HUES64 (cell line): Measurements from ENCODE around the gene KCTD14.
"Not testable (repeated sequence)": the region's sequence is repeated elsewhere in the genome, so short reads cannot be mapped to it uniquely, and the experiment has no call there.

Experiments used
- H3K27ac ChIP-seq: 2 replicates; pipeline ENCODE4 v1.7.0; 2013; ENCODE audit warnings: low read depth, low read length, inconsistent platforms
- H3K27me3 ChIP-seq: 2 replicates; pipeline ENCODE4 v1.6.1; 2013; ENCODE audit warnings: mild to moderate bottlenecking, low read length; ENCODE audit not compliant: insufficient read depth
- H3K36me3 ChIP-seq: 2 replicates; pipeline ENCODE4 v1.6.1; 2013; ENCODE audit warnings: mild to moderate bottlenecking, low read length; ENCODE audit not compliant: insufficient read depth
- H3K4me1 ChIP-seq: 2 replicates; pipeline ENCODE4 v1.6.1; 2013; ENCODE audit warnings: mild to moderate bottlenecking, low read length, moderate library complexity; ENCODE audit not compliant: insufficient read depth
- H3K4me3 ChIP-seq: 2 replicates; pipeline ENCODE4 v1.5.1; 2013; ENCODE audit warnings: mild to moderate bottlenecking, low read length, moderate library complexity
- H3K9ac ChIP-seq: 2 replicates; pipeline ENCODE4 v1.6.1; 2013; ENCODE audit warnings: mild to moderate bottlenecking, low read depth, low read length
- H3K9me3 ChIP-seq: 2 replicates; pipeline ENCODE4 v1.6.1; 2013; ENCODE audit warnings: low read depth, low read length; ENCODE audit not compliant: insufficient read depth
- WGBS: fragments of 150-250, 120-280 bp; methylation state at CpG from one replicate; pipeline ENCODE4 v1.1.7; 2013; ENCODE audit warnings: missing lambda C conversion rate; 5-methylcytosine and 5-hydroxymethylcytosine counted together

The KCTD14 gene

DNA sequence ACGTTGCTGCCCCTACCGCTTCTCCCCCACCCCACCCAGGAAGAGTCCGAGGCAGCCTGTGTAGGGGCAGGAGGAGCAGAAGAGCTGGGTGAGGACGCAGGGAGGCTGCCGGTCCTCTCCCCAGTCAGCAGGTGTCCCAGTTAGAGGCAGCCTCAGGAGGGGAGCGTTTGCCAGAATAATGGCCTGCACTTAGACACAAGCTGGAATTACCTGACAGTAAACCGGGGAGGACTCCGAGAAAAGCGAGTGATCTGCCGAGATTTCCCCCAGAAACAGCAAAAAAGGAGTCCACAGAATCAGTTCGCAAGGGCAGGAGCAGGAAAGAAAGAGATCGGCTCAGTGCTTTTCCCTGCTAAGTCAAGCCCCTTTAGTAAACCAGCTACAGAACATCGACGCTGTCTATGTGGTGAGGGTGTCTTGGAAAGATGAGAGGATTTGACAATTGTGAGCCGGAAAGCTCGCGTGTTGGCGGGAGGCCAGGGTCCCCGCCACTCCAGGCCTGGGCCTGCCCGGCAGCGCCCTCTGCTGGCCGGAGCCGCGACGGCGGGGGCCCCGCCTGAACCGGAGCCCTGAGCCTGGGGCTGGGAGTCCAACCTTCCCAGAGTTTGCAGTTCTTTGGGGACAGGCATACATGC lies 22.9 kb upstream of the KCTD14 start:
- peaks cover 3% of the 10 kb centered on the region; the same call in 1 of the 2 replicates for H3K27me3 ChIP-seq
- no peak overlapping the region for H3K27ac ChIP-seq
- H3K9ac ChIP-seq, result peak overlapping the region; percentile 43; the same call in 1 of the 2 replicates
- H3K36me3 ChIP-seq, result no peaks in the 10 kb centered on the region
- H3K9me3 ChIP-seq, result no peaks in the 10 kb centered on the region
- peak overlapping the region; percentile 43 for H3K4me3 ChIP-seq
- H3K4me1 ChIP-seq, result peaks cover 12% of the 10 kb centered on the region; the same call in 1 of the 2 replicates
- 16% methylated on average over 26 of the region's 28 CpGs for WGBS

DNA sequence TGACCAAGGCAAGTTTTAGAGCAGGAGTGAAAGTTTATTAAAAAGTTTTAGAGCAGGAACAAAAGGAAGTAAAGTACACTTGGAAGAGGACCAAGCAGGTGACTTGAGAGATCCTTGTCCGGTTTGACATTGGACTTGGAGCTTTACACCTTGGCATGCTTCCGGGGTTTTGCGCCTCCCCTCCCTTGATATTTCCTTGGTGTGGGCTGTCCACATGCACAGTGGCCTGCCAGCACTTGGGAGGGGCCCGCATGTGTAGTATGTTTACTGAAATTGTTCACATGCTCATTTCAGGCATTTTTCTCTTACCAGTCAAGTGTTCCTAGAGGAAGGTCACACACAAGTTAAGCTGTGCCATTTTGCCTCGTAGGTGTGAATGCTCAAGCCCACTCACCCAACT lies 21.6 kb upstream of the KCTD14 start:
- H3K4me1 ChIP-seq, result peaks cover 7% of the 10 kb centered on the region; the same call in 1 of the 2 replicates
- WGBS, result 94% methylated on average over 5 of the region's 5 CpGs
- no peaks in the 10 kb centered on the region for H3K36me3 ChIP-seq
- H3K4me3 ChIP-seq, result no peak overlapping the region
- H3K9ac ChIP-seq, result no peak overlapping the region
- peaks cover 3% of the 10 kb centered on the region; the same call in 1 of the 2 replicates for H3K27me3 ChIP-seq
- no peaks in the 10 kb centered on the region for H3K9me3 ChIP-seq
- H3K27ac ChIP-seq, result no peak overlapping the region

DNA sequence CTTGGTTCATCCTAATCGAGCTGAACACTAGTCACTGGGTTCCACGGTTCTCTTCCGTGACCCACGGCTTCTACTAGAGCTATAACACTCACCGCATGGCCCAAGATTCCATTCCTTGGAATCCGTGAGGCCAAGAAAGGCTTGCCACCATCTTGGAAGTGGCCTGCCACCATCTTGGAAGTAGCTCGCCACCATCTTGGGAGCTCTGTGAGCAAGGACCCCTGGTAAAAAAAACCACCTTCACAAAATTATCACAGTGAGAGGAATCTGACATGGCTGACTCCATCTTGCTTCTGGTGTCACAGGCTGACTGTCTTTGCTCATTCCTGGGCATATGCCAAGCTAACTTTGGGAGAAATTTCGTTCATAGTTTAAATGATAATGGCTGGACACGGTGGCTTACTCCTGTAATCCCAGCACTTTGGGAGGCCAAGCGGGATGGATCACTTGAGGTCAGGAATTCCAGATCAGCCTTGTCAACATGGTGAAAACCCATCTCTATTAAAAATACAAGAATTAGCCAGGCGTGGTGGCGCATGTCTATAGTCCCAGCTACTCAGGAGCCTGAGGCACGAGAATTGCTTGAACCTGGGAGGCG lies 18.9 kb upstream of the KCTD14 start:
- WGBS, result 95% methylated on average over 14 of the region's 14 CpGs
- Histone ChIP-seq H3K9ac (no peak overlapping the region), H3K9me3 (no peaks in the 10 kb centered on the region), H3K36me3 (no peaks in the 10 kb centered on the region), H3K4me3 (no peak overlapping the region), H3K27ac (no peak overlapping the region), H3K27me3 (peaks cover 3% of the 10 kb centered on the region; the same call in 1 of the 2 replicates), H3K4me1 (peaks cover 7% of the 10 kb centered on the region; the same call in 1 of the 2 replicates)

DNA sequence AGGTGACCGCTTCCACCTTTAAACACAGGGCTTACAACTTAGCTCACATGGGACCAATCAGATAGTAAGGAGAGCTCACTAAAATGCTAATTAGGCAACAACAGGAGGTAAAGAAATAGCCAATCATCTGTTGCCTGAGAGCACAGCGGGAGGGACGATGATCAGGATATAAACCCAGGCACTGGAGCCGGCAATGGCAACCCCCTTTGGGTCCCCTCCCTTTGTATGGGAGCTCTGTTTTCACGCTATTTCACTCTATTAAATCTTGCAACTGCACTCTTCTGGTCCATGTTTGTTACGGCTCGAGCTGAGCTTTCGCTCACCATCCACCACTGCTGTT lies 18.3 kb upstream of the KCTD14 start:
- H3K27me3 ChIP-seq, H3K9ac ChIP-seq, H3K4me3 ChIP-seq, H3K4me1 ChIP-seq, H3K27ac ChIP-seq, H3K9me3 ChIP-seq, H3K36me3 ChIP-seq: not testable (repeated sequence)
- WGBS, result 90% methylated on average over 8 of the region's 8 CpGs

DNA sequence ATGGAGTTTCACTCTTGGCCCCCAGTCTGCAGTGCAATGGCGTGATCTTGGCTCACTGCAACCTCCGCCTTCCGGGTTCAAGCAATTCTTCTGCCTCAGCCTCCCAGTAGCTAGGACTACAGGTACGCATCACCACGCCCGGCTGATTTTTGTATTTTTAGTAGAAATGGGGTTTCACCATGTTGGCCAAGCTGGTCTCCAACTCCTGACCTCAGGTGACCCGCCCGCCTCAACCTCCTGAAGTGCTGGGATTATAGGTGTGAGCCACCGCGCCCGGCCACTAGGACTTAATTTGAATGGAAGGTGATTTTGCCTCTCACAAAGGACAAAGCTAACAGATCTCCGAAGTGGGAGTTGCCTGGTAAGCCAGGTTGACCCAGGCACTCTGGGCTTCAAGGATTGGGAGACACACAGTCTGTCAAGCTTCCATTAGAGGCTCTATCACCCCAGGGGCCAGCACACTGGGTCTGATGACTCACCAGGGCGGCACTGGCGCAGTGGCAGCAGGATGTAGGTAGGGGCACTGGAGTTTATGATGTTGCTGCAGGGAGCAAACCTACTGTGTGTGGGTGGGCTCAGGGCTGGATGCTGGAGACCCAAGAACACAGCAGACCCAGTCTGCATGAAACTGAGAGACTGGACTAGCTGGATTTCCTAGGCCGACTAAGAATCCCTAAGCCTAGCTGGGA lies 17.8 kb upstream of the KCTD14 start:
- no peaks in the 10 kb centered on the region for H3K9me3 ChIP-seq
- H3K4me3 ChIP-seq, result no peak overlapping the region
- H3K4me1 ChIP-seq, result peaks cover 4% of the 10 kb centered on the region; the same call in 1 of the 2 replicates
- H3K27ac ChIP-seq, result no peak overlapping the region
- WGBS, result 90% methylated on average over 15 of the region's 15 CpGs
- no peak overlapping the region for H3K9ac ChIP-seq
- H3K27me3 ChIP-seq, result peaks cover 3% of the 10 kb centered on the region; the same call in 1 of the 2 replicates
- no peaks in the 10 kb centered on the region for H3K36me3 ChIP-seq

DNA sequence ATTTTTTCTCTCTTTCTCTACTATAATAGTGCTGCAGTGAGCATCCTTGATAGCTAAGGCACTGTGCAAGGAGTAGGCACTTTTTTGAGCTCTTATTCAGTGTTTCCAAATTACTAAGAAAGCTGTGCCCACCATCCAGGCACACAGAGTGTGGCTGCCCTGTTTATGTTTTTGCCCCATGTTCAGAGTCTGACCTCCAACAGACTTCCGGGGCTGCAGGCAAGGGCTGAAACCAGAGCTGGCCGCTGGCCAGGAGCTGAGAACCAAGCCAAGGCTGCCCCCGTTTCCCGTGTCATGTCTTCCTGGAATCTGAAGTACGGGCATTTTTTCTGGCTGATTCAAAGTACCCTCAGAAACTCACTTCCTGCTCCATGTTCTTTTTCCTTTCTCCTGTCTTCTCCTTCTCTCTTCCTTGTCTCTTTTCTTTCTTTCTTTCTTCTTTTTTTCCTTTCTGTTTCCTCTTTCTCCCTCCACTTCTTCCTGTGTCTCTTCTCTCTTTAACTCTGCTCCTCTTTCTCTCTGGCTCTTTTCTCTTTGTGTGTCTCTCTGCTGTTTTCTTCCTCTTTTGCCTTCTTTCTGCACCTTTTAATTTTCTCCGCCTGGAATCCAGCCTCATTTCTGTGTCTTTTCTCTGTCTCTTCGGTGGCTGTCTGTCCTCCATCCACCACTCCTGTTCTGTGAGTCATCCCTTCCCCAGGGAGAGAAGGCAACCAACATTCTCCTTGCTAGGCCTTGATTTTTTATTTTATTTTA lies 17.0 kb upstream of the KCTD14 start:
- Histone ChIP-seq H3K27ac (peak overlapping the region; percentile 22; the same call in 1 of the 2 replicates), H3K36me3 (no peaks in the 10 kb centered on the region), H3K9ac (no peak overlapping the region), H3K9me3 (no peaks in the 10 kb centered on the region), H3K4me1 (peaks cover 3% of the 10 kb centered on the region; the same call in 1 of the 2 replicates), H3K4me3 (no peak overlapping the region), H3K27me3 (no peaks in the 10 kb centered on the region)
- WGBS, result 74% methylated on average over 7 of the region's 7 CpGs

DNA sequence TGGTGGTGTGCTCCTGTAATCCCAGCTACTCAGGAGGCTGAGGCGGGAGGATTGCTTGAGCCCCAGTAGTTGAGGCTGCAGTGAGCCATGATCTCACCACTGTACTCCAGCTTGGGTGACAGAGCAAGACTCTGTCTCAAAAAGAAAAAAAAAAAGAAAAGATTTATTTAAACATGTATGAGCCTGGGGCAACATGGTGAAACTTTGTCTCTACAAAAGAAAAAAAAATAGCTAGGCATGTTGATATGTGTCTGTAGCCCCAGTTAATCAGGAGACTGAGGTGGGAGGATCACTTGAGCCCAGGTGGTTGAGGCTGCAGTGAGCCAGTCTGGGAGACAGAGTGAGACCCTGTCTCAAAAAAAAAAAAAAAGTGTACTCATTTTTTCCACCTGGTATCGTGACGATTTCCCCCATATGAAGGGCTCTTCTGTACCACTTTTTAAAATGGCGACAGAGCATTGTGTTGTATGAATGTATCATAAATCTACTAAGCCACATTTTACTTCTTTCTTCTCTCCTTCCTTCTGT lies 16.4 kb upstream of the KCTD14 start:
- Histone ChIP-seq H3K9ac (no peak overlapping the region), H3K36me3 (no peaks in the 10 kb centered on the region), H3K27me3 (no peaks in the 10 kb centered on the region), H3K4me1 (peaks cover 3% of the 10 kb centered on the region; the same call in 1 of the 2 replicates), H3K9me3 (no peaks in the 10 kb centered on the region), H3K27ac (no peak overlapping the region), H3K4me3 (no peak overlapping the region)
- WGBS, result 79% methylated on average over 1 of the region's 4 CpGs

DNA sequence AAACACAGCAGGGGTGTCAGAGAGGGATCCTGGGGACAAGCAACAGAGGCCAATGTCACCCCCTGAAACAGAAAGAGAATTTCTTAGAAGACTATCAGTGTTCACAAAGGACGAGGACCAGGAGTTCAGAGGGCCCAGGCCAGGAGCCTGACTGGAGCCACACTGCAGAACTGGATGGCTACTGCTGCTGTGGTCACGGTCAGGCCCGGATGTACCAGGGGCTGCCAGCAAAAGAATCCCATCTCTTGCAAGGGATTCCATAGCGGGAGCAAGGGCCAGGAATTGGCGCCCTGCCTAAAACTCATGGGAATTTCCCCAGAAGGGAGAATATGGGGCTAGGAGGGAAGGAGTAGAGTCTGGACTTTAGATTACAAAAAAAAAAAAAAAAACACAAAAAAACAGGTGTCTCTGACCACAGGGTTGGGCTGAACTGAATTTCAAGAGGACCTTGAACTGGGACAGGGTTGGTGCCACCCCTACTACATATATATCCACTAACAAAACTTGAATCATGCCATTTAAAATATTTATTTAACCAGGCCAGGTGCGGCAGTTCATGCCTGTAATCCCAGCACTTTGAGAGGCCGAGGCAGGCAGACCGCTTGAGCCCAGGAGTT lies 15.7 kb upstream of the KCTD14 start:
- H3K27ac ChIP-seq, result no peak overlapping the region
- 97% methylated on average over 7 of the region's 8 CpGs for WGBS
- no peaks in the 10 kb centered on the region for H3K27me3 ChIP-seq
- H3K4me3 ChIP-seq, result no peak overlapping the region
- no peaks in the 10 kb centered on the region for H3K9me3 ChIP-seq
- no peaks in the 10 kb centered on the region for H3K36me3 ChIP-seq
- H3K4me1 ChIP-seq, result peaks cover 3% of the 10 kb centered on the region; the same call in 1 of the 2 replicates
- no peak overlapping the region for H3K9ac ChIP-seq

DNA sequence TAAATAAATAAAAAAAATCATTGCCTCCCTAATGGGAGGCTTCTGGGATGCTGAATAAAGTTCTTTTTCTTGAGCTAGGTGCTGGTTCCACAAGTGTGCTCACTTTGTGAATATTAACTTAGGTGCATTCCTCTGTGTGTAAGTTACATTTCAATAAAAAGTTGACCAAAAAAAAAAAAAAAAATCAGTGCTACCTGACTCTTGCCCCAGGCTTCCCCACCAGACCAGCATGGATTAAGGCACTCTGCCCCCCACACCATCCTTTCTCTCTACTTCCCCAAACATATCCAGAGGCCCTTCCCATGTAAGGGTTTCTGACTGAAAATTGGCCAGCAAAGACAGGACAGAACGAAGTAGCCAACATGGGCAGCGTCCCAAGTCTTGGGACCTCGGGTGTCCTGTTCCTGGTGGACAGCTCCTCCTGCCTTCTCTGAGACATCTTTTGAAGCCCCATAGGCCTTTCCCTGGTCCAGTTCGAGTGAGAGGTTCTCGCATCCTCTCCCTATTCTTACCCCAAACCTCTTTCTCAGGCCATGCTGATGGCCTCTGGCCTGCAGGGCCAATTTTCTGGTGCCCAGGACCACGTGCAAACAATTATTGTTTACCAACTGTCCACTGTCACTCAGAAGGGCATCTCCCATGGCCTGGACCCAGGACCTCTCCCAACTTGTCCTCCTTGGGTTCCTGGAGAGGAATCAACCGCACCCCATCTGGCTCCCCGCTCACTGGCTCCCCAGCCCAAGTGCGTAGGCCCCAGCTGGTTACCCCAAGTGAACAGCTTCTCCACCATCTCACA lies 14.9 kb upstream of the KCTD14 start:
- Histone ChIP-seq H3K9ac (no peak overlapping the region), H3K36me3 (no peaks in the 10 kb centered on the region), H3K4me1 (peaks cover 3% of the 10 kb centered on the region; the same call in 1 of the 2 replicates), H3K27ac (no peak overlapping the region), H3K4me3 (no peak overlapping the region), H3K27me3 (no peaks in the 10 kb centered on the region), H3K9me3 (no peaks in the 10 kb centered on the region)
- 86% methylated on average over 9 of the region's 9 CpGs for WGBS

DNA sequence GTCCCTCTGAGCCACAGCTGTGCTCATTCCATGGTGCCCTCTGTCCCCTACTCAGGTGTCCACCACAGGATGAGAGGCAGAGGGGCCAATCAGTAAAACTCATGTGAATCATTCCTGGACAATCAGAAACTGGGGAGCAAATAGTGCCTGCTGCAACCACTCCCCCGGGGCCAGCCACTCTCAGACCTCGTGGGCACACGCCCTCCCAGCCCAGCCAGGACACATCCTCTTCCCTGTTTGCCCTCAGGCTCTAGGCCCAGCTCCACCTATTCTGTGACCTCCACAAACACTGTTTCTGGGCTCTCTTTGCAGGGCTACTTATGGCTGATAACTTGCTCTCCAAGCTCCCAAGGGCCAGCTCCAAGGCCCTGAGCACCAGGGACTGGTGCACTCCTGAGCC lies 14.0 kb upstream of the KCTD14 start:
- Histone ChIP-seq H3K27ac (no peak overlapping the region), H3K4me3 (no peak overlapping the region), H3K36me3 (no peaks in the 10 kb centered on the region), H3K9ac (no peak overlapping the region), H3K27me3 (no peaks in the 10 kb centered on the region), H3K4me1 (peaks cover 3% of the 10 kb centered on the region; the same call in 1 of the 2 replicates), H3K9me3 (no peaks in the 10 kb centered on the region)
- WGBS, result 81% methylated on average over 3 of the region's 3 CpGs
